BE2C (cell line): ENCODE measurements around the gene HEPACAM.

ENCODE experiments used
- DNase-seq: peaks from one replicate; pipeline ENCODE4 v3.0.0-alpha.2; 2020
- H3K27me3 ChIP-seq: fragments of 250-450 bp; sonication (Bioruptor Pico); 2 replicates; pipeline ENCODE4 v1.5.1; 2020; ENCODE audit warnings: mild to moderate bottlenecking
- H3K36me3 ChIP-seq: fragments of 250-450 bp; sonication (Bioruptor Pico); 2 replicates; pipeline ENCODE4 v1.5.1; 2020; ENCODE audit warnings: mild to moderate bottlenecking
- H3K4me1 ChIP-seq: fragments of 250-450 bp; sonication (Bioruptor Pico); 2 replicates; pipeline ENCODE4 v1.5.1; 2020
- H3K4me3 ChIP-seq: 2 replicates; pipeline ENCODE4 v1.5.1; 2011; ENCODE audit warnings: low read depth, low read length
- H3K9me3 ChIP-seq: fragments of 250-450 bp; sonication (Bioruptor Pico); 2 replicates; pipeline ENCODE4 v1.5.1; 2020
- CTCF ChIP-seq: IDR thresholded peaks from 2 replicates; pipeline ENCODE4 v1.5.1; 2012; ENCODE audit warnings: mild to moderate bottlenecking, low read depth, low read length

HEPACAM gene

GRCh38 chr11:124928942-124929665 is 6.7 kb downstream of the HEPACAM start:
- H3K4me3 ChIP-seq = no peak overlapping the region
- DNase-seq = no peak
- no peaks in the 10 kb centered on the region for H3K36me3 ChIP-seq
- no peaks in the 10 kb centered on the region for H3K9me3 ChIP-seq
- H3K4me1 ChIP-seq = no peaks in the 10 kb centered on the region
- peaks cover 3% of the 10 kb centered on the region for H3K27me3 ChIP-seq
- TF ChIP-seq CTCF = no peak

- Histone ChIP-seq H3K4me3 (no peak overlapping the region), H3K4me1 (no peaks in the 10 kb centered on the region), H3K36me3 (no peaks in the 10 kb centered on the region), H3K9me3 (no peaks in the 10 kb centered on the region; the same call in 1 of the 2 replicates), H3K27me3 (peaks cover 13% of the 10 kb centered on the region)
- TF ChIP-seq CTCF = no peak
- DNase-seq = no peak
Measured at GRCh38 chr11:124923296-124923695, 12.6 kb downstream of the HEPACAM start.

- H3K27me3 ChIP-seq = peaks cover 13% of the 10 kb centered on the region
- no peaks in the 10 kb centered on the region for H3K4me1 ChIP-seq
- TF ChIP-seq CTCF = no peak
- H3K4me3 ChIP-seq = no peak overlapping the region
- H3K9me3 ChIP-seq = no peaks in the 10 kb centered on the region; the same call in 1 of the 2 replicates
- no peak for DNase-seq
- no peaks in the 10 kb centered on the region for H3K36me3 ChIP-seq
Measured at GRCh38 chr11:124922831-124923230, 13.0 kb downstream of the HEPACAM start.

- H3K9me3 ChIP-seq = no peaks in the 10 kb centered on the region; the same call in 1 of the 2 replicates
- DNase-seq = peak; percentile 76
- H3K36me3 ChIP-seq = no peaks in the 10 kb centered on the region
- peaks cover 13% of the 10 kb centered on the region for H3K27me3 ChIP-seq
- no peak for TF ChIP-seq CTCF
- H3K4me3 ChIP-seq = peak overlapping the region; percentile 31
- H3K4me1 ChIP-seq = no peaks in the 10 kb centered on the region
Measured at GRCh38 chr11:124920870-124921609, 14.8 kb downstream of the HEPACAM start.

GRCh38 chr11:124920356-124920755 is 15.5 kb downstream of the HEPACAM start:
- Histone ChIP-seq H3K4me1 (no peaks in the 10 kb centered on the region), H3K9me3 (no peaks in the 10 kb centered on the region; the same call in 1 of the 2 replicates), H3K27me3 (peaks cover 13% of the 10 kb centered on the region), H3K36me3 (no peaks in the 10 kb centered on the region), H3K4me3 (peak overlapping the region; percentile 31)
- no peak for DNase-seq
- no peak for TF ChIP-seq CTCF

GRCh38 chr11:124919898-124920297 is 15.9 kb downstream of the HEPACAM start:
- no peak for DNase-seq
- no peak for TF ChIP-seq CTCF
- no peaks in the 10 kb centered on the region for H3K36me3 ChIP-seq
- peaks cover 13% of the 10 kb centered on the region for H3K27me3 ChIP-seq
- H3K4me1 ChIP-seq = no peaks in the 10 kb centered on the region
- no peaks in the 10 kb centered on the region; the same call in 1 of the 2 replicates for H3K9me3 ChIP-seq
- no peak overlapping the region for H3K4me3 ChIP-seq
